Activated CD8-positive, alpha-beta memory T cell treated with anti-CD3 and anti-CD28 coated beads for 24 hours (primary cell): Measurements from ENCODE around the gene ELP2.

ENCODE experiments used
- DNase-seq: peaks from one replicate; pipeline ENCODE4 v3.0.0-alpha.2; 2020

ELP2 gene

GRCh38 chr18:36124841-36125240, 4.9 kb upstream of the ELP2 start:
- no peak for DNase-seq

- no peak for DNase-seq
These were observed 3.0 kb upstream of the ELP2 start for GRCh38 chr18:36126668-36127067.

- no peak for DNase-seq
These were observed 1.7 kb upstream of the ELP2 start for GRCh38 chr18:36127836-36128529.

- DNase-seq: no peak
These were observed 1.2 kb upstream of the ELP2 start for GRCh38 chr18:36128530-36128870.

- no peak for DNase-seq
These were observed 796 bp upstream of the ELP2 start for GRCh38 chr18:36128907-36129299.

- DNase-seq: no peak
These were observed 536 bp downstream of the ELP2 start for GRCh38 chr18:36130039-36130831.

GRCh38 chr18:36130883-36131653, 1.4 kb downstream of the ELP2 start:
- no peak for DNase-seq

- no peak for DNase-seq
These were observed 2.2 kb downstream of the ELP2 start for GRCh38 chr18:36131692-36132483.

- DNase-seq: no peak
These were observed 3.1 kb downstream of the ELP2 start for GRCh38 chr18:36132756-36133155.

GRCh38 chr18:36135264-36135663, 5.6 kb downstream of the ELP2 start:
- no peak for DNase-seq

GRCh38 chr18:36139245-36139644, 9.5 kb downstream of the ELP2 start:
- DNase-seq: no peak

- no peak for DNase-seq
These were observed 11.9 kb downstream of the ELP2 start for GRCh38 chr18:36141576-36141975.

- no peak for DNase-seq
These were observed 13.1 kb downstream of the ELP2 start for GRCh38 chr18:36142751-36143150.

GRCh38 chr18:36143391-36143790, 13.7 kb downstream of the ELP2 start:
- DNase-seq: no peak

GRCh38 chr18:36149514-36150289, 20.0 kb downstream of the ELP2 start:
- no peak for DNase-seq

GRCh38 chr18:36152781-36153180, 23.1 kb downstream of the ELP2 start:
- DNase-seq: no peak

GRCh38 chr18:36153203-36153602, 23.5 kb downstream of the ELP2 start:
- no peak for DNase-seq

GRCh38 chr18:36153771-36154170, 24.1 kb downstream of the ELP2 start:
- no peak for DNase-seq

GRCh38 chr18:36155851-36156757, 26.4 kb downstream of the ELP2 start:
- no peak for DNase-seq

- no peak for DNase-seq
These were observed 27.7 kb downstream of the ELP2 start for GRCh38 chr18:36157441-36157840.

GRCh38 chr18:36158266-36158867, 28.7 kb downstream of the ELP2 start:
- DNase-seq: no peak
